PC-3 (cell line): ENCODE measurements around the gene ATL1. TPM values are rescaled to one million over a fixed set of nuclear protein-coding genes. Genes with fewer than 3 reads are reported as not detected.

Experiments used
- ATAC-seq: fragments of 200-7000 bp; cut with Tn5 transposase; 2 replicates; pipeline ENCODE4 v1.9.1; 2020; ENCODE audit warnings: mild to moderate bottlenecking, moderate library complexity
- BruUV-seq: library from RNA; stranded (reverse); fragments of 400-500 nt; replicated peaks from 2 replicates; lab custom pipeline; 2021; lab: Mats Ljungman, UMichigan
- CTCF ChIA-PET: fragments of 300-600 bp; sonication (Branson Sonifier 250); formaldehyde crosslinking; loops from one replicate; lab custom pipeline; 2022; ENCODE audit warnings: antibody characterized with exemption; lab: Charles Lee
- POLR2A ChIA-PET: fragments of 300-600 bp; sonication (Branson Sonifier 250); formaldehyde crosslinking; loops from one replicate; lab custom pipeline; 2022; ENCODE audit warnings: antibody characterized with exemption; ENCODE audit not compliant: unreplicated experiment; lab: Charles Lee
- DNase-seq: peaks from one replicate; pipeline ENCODE4 v3.0.0-alpha.2; 2015
- H2AFZ ChIP-seq: fragments of 300-600 bp; sonication (generic); 2 replicates; pipeline ENCODE4 v1.6.0; 2016; ENCODE audit warnings: antibody characterized with exemption, low read length
- H3F3A ChIP-seq: fragments of 300-600 bp; sonication (generic); one replicate; pipeline ENCODE4 v1.6.0; 2017; ENCODE audit warnings: antibody characterized with exemption, low read length, control low read depth, mild to moderate bottlenecking; ENCODE audit not compliant: unreplicated experiment
- H3K27ac ChIP-seq: fragments of 300-600 bp; sonication (generic); 2 replicates; pipeline ENCODE4 v1.5.1; 2016; ENCODE audit warnings: mild to moderate bottlenecking, low read length
- H3K27me3 ChIP-seq: fragments of 300-600 bp; sonication (generic); 2 replicates; pipeline ENCODE4 v1.6.1; 2016; ENCODE audit warnings: low read length, mixed read lengths
- H3K36me3 ChIP-seq: fragments of 300-600 bp; sonication (generic); 2 replicates; pipeline ENCODE4 v1.6.1; 2016; ENCODE audit warnings: low read depth, mixed run types, low read length, mixed read lengths
- H3K4me1 ChIP-seq: fragments of 300-600 bp; sonication (generic); 2 replicates; pipeline ENCODE4 v1.5.1; 2016; ENCODE audit warnings: low read length; ENCODE audit not compliant: insufficient read depth
- H3K4me2 ChIP-seq: fragments of 300-600 bp; sonication (generic); 2 replicates; pipeline ENCODE4 v1.6.0; 2016; ENCODE audit warnings: low read length
- H3K4me3 ChIP-seq: fragments of 300-600 bp; sonication (generic); 2 replicates; pipeline ENCODE4 v1.5.1; 2016; ENCODE audit warnings: mild to moderate bottlenecking, low read length, mixed read lengths
- H3K79me2 ChIP-seq: fragments of 300-600 bp; sonication (generic); 2 replicates; pipeline ENCODE4 v1.6.1; 2017; ENCODE audit warnings: low read length, mixed read lengths
- H3K9ac ChIP-seq: fragments of 300-600 bp; sonication (generic); 2 replicates; pipeline ENCODE4 v1.6.0; 2016; ENCODE audit warnings: mild to moderate bottlenecking, low read length
- H3K9me2 ChIP-seq: fragments of 300-600 bp; sonication (generic); replicated peaks from 2 replicates; pipeline ENCODE4 v1.6.1; 2016; ENCODE audit warnings: mixed run types, low read length, mixed read lengths
- H3K9me3 ChIP-seq: fragments of 300-600 bp; sonication (generic); 2 replicates; pipeline ENCODE4 v1.6.1; 2016; ENCODE audit warnings: low read length, mixed read lengths
- H4K20me1 ChIP-seq: fragments of 300-600 bp; sonication (generic); 2 replicates; pipeline ENCODE4 v1.6.1; 2016; ENCODE audit warnings: low read length, mixed read lengths
- EZH2 ChIP-seq: fragments of 300-600 bp; sonication (generic); IDR thresholded peaks from one replicate; pipeline ENCODE4 v1.6.1; 2017; ENCODE audit warnings: antibody characterized with exemption, mild to moderate bottlenecking, low read length; ENCODE audit not compliant: unreplicated experiment
- EZH2phosphoT487 ChIP-seq: fragments of 300-600 bp; sonication (generic); IDR thresholded peaks from 2 replicates; pipeline ENCODE4 v1.6.1; 2018; ENCODE audit warnings: mild to moderate bottlenecking, antibody characterized with exemption, low read length, borderline replicate concordance
- intact Hi-C: fragments of 100-400 bp; cut with micrococcal nuclease; formaldehyde crosslinking; loops from 2 replicates; pipeline ENCODE4 v1.9.0; 2023
- total RNA-seq: library from RNA; depleted of rRNA; stranded (reverse); fragments of >200 nt; gene quantifications from 2 replicates; pipeline ENCODE4 v1.2.3, GENCODE V29; 2014
- TF ChIP-seq, protein P1 (sequence below): fragments of 300-600 bp; sonication (generic); conservative IDR thresholded peaks from 2 replicates; pipeline ENCODE4 v1.5.1; 2017; ENCODE audit warnings: antibody characterized with exemption, low read depth, mild to moderate bottlenecking, low read length

Gene ATL1
- total RNA-seq, 1 experiment from 2014 or later = 1.3 TPM

DNA sequence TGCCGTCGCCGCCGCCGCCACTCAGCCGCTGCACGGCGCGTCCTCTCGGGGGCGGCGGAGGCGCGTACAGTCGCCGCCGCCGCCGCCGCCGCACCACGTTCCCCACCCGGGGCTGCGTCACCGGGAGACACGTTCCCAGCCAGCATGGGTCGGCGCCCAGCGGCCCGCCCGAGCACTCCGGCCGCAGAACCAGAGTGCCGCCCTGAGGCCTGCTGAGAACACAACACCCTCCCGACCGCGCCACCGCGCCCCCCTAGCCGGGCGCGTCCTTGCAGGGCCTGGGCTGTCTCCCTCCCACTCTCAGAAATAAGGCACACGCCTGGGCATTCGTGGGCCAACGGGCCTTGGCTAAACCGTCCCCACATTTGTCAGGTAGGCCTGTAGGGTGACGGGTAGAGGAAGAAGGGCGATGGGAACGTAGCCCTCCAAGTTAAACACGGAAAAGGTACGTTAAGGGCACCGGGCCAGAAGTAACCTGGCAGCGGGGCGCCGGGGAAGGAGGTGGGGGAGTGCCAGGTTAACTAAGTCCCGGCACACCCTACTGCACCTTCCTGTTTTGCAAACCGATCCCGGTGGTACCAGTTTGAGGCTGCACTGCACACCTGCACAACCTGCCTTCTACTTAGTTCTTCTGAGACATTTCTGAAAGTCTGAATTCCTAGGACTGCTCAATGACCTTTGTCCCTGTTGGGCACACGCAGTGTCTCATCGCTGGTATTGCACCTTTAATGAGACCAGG, 27.3 kb upstream of the ATL1 start, which contains the start of gene MAP4K5:
TSS of gene MAP4K5 (minus strand) at position 68 of the 739 bp plus-strand sequence. CDS start 520 bp downstream, outside the sequence.
- H3K79me2 ChIP-seq = peaks cover 47% of the 10 kb centered on the region
- H3K9me2 ChIP-seq = no peaks in the 10 kb centered on the region
- TF ChIP-seq EZH2phosphoT487 (no peak), EZH2 (no peak)
- TF ChIP-seq, protein P1, sequence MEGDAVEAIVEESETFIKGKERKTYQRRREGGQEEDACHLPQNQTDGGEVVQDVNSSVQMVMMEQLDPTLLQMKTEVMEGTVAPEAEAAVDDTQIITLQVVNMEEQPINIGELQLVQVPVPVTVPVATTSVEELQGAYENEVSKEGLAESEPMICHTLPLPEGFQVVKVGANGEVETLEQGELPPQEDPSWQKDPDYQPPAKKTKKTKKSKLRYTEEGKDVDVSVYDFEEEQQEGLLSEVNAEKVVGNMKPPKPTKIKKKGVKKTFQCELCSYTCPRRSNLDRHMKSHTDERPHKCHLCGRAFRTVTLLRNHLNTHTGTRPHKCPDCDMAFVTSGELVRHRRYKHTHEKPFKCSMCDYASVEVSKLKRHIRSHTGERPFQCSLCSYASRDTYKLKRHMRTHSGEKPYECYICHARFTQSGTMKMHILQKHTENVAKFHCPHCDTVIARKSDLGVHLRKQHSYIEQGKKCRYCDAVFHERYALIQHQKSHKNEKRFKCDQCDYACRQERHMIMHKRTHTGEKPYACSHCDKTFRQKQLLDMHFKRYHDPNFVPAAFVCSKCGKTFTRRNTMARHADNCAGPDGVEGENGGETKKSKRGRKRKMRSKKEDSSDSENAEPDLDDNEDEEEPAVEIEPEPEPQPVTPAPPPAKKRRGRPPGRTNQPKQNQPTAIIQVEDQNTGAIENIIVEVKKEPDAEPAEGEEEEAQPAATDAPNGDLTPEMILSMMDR = peak; percentile 94
- peak within 1 kb of the TSS; percentile 82 for H3K4me3 ChIP-seq
- H3K4me1 ChIP-seq = peaks cover 47% of the 10 kb centered on the region
- ChIA-PET POLR2A (interaction anchor here (0.6 kb wide), 3 partner anchors 175 to 562 kb away, joined by 5 to 8 read pairs (median 5); partner anchors contain the start of gene TRIM9), CTCF (interaction anchor here (0.6 to 1.7 kb wide), 9 partner anchors 80 to 481 kb away, joined by 3 to 12 read pairs (median 5); no protein-coding TSS in a partner anchor)
- peak within 1 kb of the TSS; percentile 72 for H3K27ac ChIP-seq
- ATAC-seq (peak; percentile 82), DNase-seq (peak; percentile 96)
- peak within 1 kb of the TSS; percentile 95 for H3K9ac ChIP-seq
- peak within 1 kb of the TSS; percentile 93 for H3K4me2 ChIP-seq
- no peaks in the 10 kb centered on the region for H3K27me3 ChIP-seq
- intact Hi-C loops = loop anchor here (1.0 to 5.0 kb wide), 6 partner anchors 136 to 679 kb away; partner anchors contain the start of genes CDKL1, SOS2 and VCPKMT
- peak within 1 kb of the TSS; percentile 94 for H2AFZ ChIP-seq
- BruUV-seq = no TSS peak
- no peaks in the 10 kb centered on the region for H3K36me3 ChIP-seq
- H3F3A ChIP-seq = no peaks in the 10 kb centered on the region
- peaks cover 35% of the 10 kb centered on the region for H4K20me1 ChIP-seq
- H3K9me3 ChIP-seq = no peaks in the 10 kb centered on the region

DNA sequence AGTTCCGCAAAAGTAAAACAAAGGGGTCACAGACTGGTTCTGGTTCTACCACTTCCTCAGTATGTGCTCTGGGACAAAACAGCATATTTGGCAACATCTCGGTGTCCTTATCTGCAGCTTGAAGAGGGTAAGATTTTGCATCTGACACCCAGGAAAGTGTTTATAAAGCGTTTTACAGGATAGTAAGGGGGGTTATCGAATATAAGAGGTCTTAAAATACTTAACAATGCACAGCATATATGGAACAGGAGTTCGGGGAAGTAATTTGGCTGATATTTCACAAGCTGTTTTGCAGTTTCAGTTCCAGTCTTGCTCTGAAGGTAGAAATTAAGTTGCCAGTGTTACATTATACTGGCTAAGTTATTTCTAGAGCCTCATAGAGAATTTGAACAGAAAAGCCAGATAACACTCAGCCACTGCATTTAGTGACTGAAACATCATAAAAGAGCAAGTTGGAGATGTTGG, 26.7 kb upstream of the ATL1 start:
- Histone ChIP-seq H2AFZ (peak overlapping the region; percentile 94), H4K20me1 (peaks cover 30% of the 10 kb centered on the region), H3K79me2 (peaks cover 41% of the 10 kb centered on the region), H3K4me2 (peak overlapping the region; percentile 92), H3K36me3 (no peaks in the 10 kb centered on the region), H3F3A (no peaks in the 10 kb centered on the region), H3K9me2 (no peaks in the 10 kb centered on the region), H3K9me3 (no peaks in the 10 kb centered on the region), H3K27ac (0 out of 2 replicates have a peak overlapping the region, but pooled peaks have one; percentile 72), H3K27me3 (no peaks in the 10 kb centered on the region), H3K4me3 (peak overlapping the region; percentile 82), H3K4me1 (peaks cover 41% of the 10 kb centered on the region), H3K9ac (peak overlapping the region; percentile 95; the same call in 1 of the 2 replicates)
- intact Hi-C loops = loop anchor here (2.0 to 5.0 kb wide), 3 partner anchors 136 to 416 kb away; partner anchors contain the start of genes CDKL1, SOS2 and VCPKMT
- ChIA-PET POLR2A (no interaction called here), CTCF (interaction anchor here (0.9 to 1.2 kb wide), 2 partner anchors 191 to 243 kb away, joined by 3 to 4 read pairs; no protein-coding TSS in a partner anchor)
- no peak for TF ChIP-seq EZH2
- TSS peak; percentile 11 for BruUV-seq
- no peak for DNase-seq
- no peak for ATAC-seq

GRCh38 chr14:50533806-50534205, 26.1 kb upstream of the ATL1 start:
- peak overlapping the region; percentile 82; the same call in 1 of the 2 replicates for H3K4me3 ChIP-seq
- peaks cover 35% of the 10 kb centered on the region for H3K79me2 ChIP-seq
- H3K27ac ChIP-seq = no peak overlapping the region
- H3K9me3 ChIP-seq = no peaks in the 10 kb centered on the region
- no peak overlapping the region for H2AFZ ChIP-seq
- H3F3A ChIP-seq = no peaks in the 10 kb centered on the region
- intact Hi-C loops = loop anchor here (2.0 to 5.0 kb wide), 3 partner anchors 137 to 417 kb away; partner anchors contain the start of genes CDKL1, SOS2 and VCPKMT
- no peak overlapping the region for H3K9ac ChIP-seq
- peak overlapping the region; percentile 92 for H3K4me2 ChIP-seq
- POLR2A ChIA-PET = no interaction called here
- ATAC-seq (no peak), DNase-seq (peak; percentile 44)
- H3K4me1 ChIP-seq = peaks cover 35% of the 10 kb centered on the region
- no peaks in the 10 kb centered on the region for H3K9me2 ChIP-seq
- no TSS peak for BruUV-seq
- TF ChIP-seq, protein P1 = no peak
- no peak for TF ChIP-seq EZH2phosphoT487
- TF ChIP-seq EZH2 = no peak
- no peaks in the 10 kb centered on the region for H3K27me3 ChIP-seq
- CTCF ChIA-PET = interaction anchor here (0.9 to 1.2 kb wide), 2 partner anchors 191 to 242 kb away, joined by 3 to 4 read pairs; no protein-coding TSS in a partner anchor
- H4K20me1 ChIP-seq = peaks cover 26% of the 10 kb centered on the region
- no peaks in the 10 kb centered on the region for H3K36me3 ChIP-seq
